HepG2 (cell line): ENCODE measurements around the gene NEK11. TPM values are rescaled to one million over a fixed set of nuclear protein-coding genes. Genes with fewer than 3 reads are reported as not detected.

ENCODE experiments used
- ZBTB40 ChIP-seq, 2 experiments: fragments of 450-650 bp in 1 of 2; sonication (generic) in 1 of 2; formaldehyde crosslinking in 1 of 2; IDR thresholded peaks; 2 replicates each; pipeline versions ENCODE4 v1.6.1 to v1.8.0; 2016 to 2022; ENCODE audit warnings: antibody characterized with exemption in 1 of 2, mild to moderate bottlenecking in 1 of 2, missing genetic modification reagents in 1 of 2
- ZNF639 ChIP-seq: conservative IDR thresholded peaks from 2 replicates; pipeline ENCODE4 v1.6.1; 2018; ENCODE audit warnings: missing genetic modification reagents
- polyA plus RNA-seq, 8 experiments: library from polyadenylated mRNA; depleted of rRNA in 3 of 8; stranded (reverse) in 7 of 8; unstranded in 1 of 8; fragments of >200 nt; fragmentation: Illumina TruSeq in 4 of 8; extraction: Trizol in 4 of 8; gene quantifications; 2 replicates each; pipeline versions ENCODE4 v1.2.1 to v1.2.3, GENCODE V29; 2011 to 2016; ENCODE audit warnings: low read depth in 4 of 8, missing spikeins in 1 of 8, mixed read lengths in 1 of 8; ENCODE audit not compliant: insufficient read depth in 1 of 8
- total RNA-seq, 5 experiments: library from RNA; depleted of rRNA; stranded (reverse); fragments of >200 nt; fragmentation: Illumina TruSeq; extraction: Trizol; gene quantifications; 2 replicates each; pipeline ENCODE4 v1.2.3, GENCODE V29; 2016; ENCODE audit warnings: low read depth in 1 of 5

The NEK11 gene
- total and polyA plus RNA-seq, 2 of the 13 experiments (the other 11 are each of a cell fraction or from before 2014, with no cell fraction given), result 0.95 to 2.2 TPM

DNA sequence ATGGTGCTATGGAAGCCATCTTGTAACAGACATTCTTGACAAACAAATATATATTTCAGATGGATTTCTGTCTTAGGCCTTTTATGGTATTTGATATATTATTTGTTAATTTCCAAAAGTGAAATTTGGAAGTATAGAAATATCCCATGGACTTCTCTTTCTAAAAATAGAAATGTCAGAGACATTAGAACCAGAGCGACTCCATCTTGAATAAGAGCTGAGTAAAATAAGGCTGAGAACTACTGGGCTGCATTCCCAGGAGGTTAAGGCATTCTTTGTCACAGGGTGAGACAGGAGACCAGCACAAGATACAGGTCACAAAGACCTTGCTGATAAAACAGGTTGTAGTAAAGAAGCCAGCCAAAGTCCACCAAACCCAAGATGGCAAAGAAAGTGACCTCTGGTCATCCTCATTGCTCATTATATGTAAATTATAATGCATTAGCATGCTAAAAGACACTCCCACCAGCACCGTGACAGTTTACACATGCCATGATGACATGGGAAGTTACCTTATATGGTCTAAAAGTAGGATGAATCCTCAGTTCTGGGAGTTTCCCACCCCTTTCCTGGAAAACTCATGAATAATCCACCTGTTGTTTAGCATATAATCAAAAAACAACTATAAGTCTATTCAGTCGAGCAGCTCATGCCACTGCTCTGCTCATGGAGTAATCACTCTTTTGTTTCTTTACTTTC lies 146.0 kb downstream of the NEK11 start (continued):
- no peak for TF ChIP-seq ZBTB40 (IDR thresholded peaks at IDR 0.05)
- TF ChIP-seq ZBTB40 (CRISPR knock-in tag; IDR thresholded peaks at IDR 0.05), result no peak
- no peak for TF ChIP-seq ZNF639 (CRISPR knock-in tag)
